ENCODE data around the gene UBE2H. TPM values are rescaled to one million over a fixed set of nuclear protein-coding genes. Genes with fewer than 3 reads are reported as not detected.

Gene UBE2H
- total and polyA plus RNA-seq, 2 of the 4 experiments (the other 2 are of a cell fraction) = 34.6 to 49.4 TPM

- Histone ChIP-seq H4K5ac (ENCODE audit: low read depth, low read length) (no peak overlapping the region), H2BK5ac (ENCODE audit: low read depth, low read length, poor library complexity, severe bottlenecking) (no peak overlapping the region), H3K79me1 (ENCODE audit: low read depth in 1 of 2, low read length in 2 of 2) (no peaks in the 10 kb centered on the region), H3K9me1 (ENCODE audit: insufficient read depth, low read length) (0 out of 2 replicates have a peak, but pooled peaks cover 3% of the 10 kb centered on the region), H2AFZ (replicated peaks; ENCODE audit: low read length, poor library complexity) (no peak overlapping the region), H2BK15ac (ENCODE audit: low read depth, low read length) (no peak overlapping the region), H3K27ac (ENCODE audit: insufficient read depth, low read length) (no peak overlapping the region), H3K56ac (ENCODE audit: extremely low read depth, insufficient read depth, low read length) (no peak overlapping the region), H4K20me1 (ENCODE audit: insufficient read depth, low read length) (no peaks in the 10 kb centered on the region), H3K4me3 (ENCODE audit: insufficient read depth, low read depth, low read length) (no peak overlapping the region), H2BK120ac (ENCODE audit: low read depth, low read length) (no peak overlapping the region), H3K14ac (replicated peaks; ENCODE audit: low read depth, low read length) (no peak overlapping the region), H3K4me2 (ENCODE audit: low read depth, low read length) (no peak overlapping the region), H3K4ac (ENCODE audit: low read depth, low read length) (no peak overlapping the region), H3K36me3 (ENCODE audit: control insufficient read depth, insufficient read depth, low read length) (no peaks in the 10 kb centered on the region), H2AK5ac (ENCODE audit: low read depth, low read length) (no peak overlapping the region), H3K23ac (ENCODE audit: low read depth, low read length) (no peak overlapping the region), H3K9me3 (ENCODE audit: control insufficient read depth, insufficient read depth, low read length) (no peaks in the 10 kb centered on the region), H3K4me1 (ENCODE audit: control insufficient read depth, insufficient read depth, low read length) (no peaks in the 10 kb centered on the region), H4K8ac (ENCODE audit: low read depth in 2 of 2, low read length in 2 of 2) (no peak overlapping the region), H3K9ac (ENCODE audit: low read depth, low read length) (no peak overlapping the region), H2AK9ac (replicated peaks; ENCODE audit: low read depth, low read length, poor library complexity) (no peak overlapping the region), H2BK20ac (ENCODE audit: low read depth, low read length) (no peak overlapping the region), H4K91ac (ENCODE audit: insufficient read depth, low read depth, low read length) (no peak overlapping the region), H3K18ac (ENCODE audit: low read depth, low read length) (no peak overlapping the region), H3K27me3 (ENCODE audit: control insufficient read depth, insufficient read depth, low read length) (no peaks in the 10 kb centered on the region)
- in situ Hi-C loops (cut with MboI; ENCODE audit: low sequenced_read_pairs) (no loop called here), dilution Hi-C loops (cut with HindIII; ENCODE audit: low sequenced_read_pairs, unreplicated experiment) (no loop called here), intact Hi-C loops (cut with micrococcal nuclease) (no loop called here)
- 74% methylated on average over 5 of the region's 8 CpGs; no CpG with 5 or more reads in 1 of the 2 experiments for WGBS, 2 experiments (ENCODE audit: extremely low coverage in 2 of 2, insufficient read length in 1 of 2)
- BruUV-seq (replicated peaks) = no TSS peak
- ATAC-seq (ENCODE audit: low read depth) (no peak), DNase-seq (no peak)
- ChIA-PET CTCF (interaction anchor here (0.7 to 1.0 kb wide), 3 partner anchors 11 to 170 kb away, joined by 3 read pairs; no protein-coding TSS in a partner anchor), POLR2A (ENCODE audit: unreplicated experiment) (no interaction called here)
- no peak for TF ChIP-seq CHD1 (IDR thresholded peaks at IDR 0.05; ENCODE audit: low read depth, low read length)
- no peak for TF ChIP-seq CEBPB (IDR thresholded peaks at IDR 0.05; ENCODE audit: low read depth, low read length)
- no peak for TF ChIP-seq ELK1 (IDR thresholded peaks at IDR 0.05; ENCODE audit: borderline replicate concordance, low read depth, low read length)
- TF ChIP-seq MXI1 (IDR thresholded peaks at IDR 0.05; ENCODE audit: borderline replicate concordance, low read depth, low read length) = no peak
- TF ChIP-seq BHLHE40 (IDR thresholded peaks at IDR 0.05; ENCODE audit: low read depth, low read length) = no peak
- no peak for TF ChIP-seq CTCF (conservative IDR thresholded peaks at IDR 0.05; ENCODE audit: low read depth, low read length)
- TF ChIP-seq MAFK (IDR thresholded peaks at IDR 0.05; ENCODE audit: low read depth, low read length) = no peak
- TF ChIP-seq POLR2A (IDR thresholded peaks at IDR 0.05; ENCODE audit: low read depth, low read length) = no peak
- no peak for TF ChIP-seq RCOR1 (IDR thresholded peaks at IDR 0.05; ENCODE audit: insufficient replicate concordance, low read length)
- no peak for TF ChIP-seq MAZ (IDR thresholded peaks at IDR 0.05; ENCODE audit: borderline replicate concordance, low read depth, low read length)
- TF ChIP-seq USF2 (IDR thresholded peaks at IDR 0.05; ENCODE audit: low read depth, low read length) = no peak
- TF ChIP-seq FOS (IDR thresholded peaks at IDR 0.05; ENCODE audit: low read depth, low read length) = no peak
- TF ChIP-seq RFX5 (IDR thresholded peaks at IDR 0.05; ENCODE audit: low read depth, low read length) = no peak
- TF ChIP-seq SMC3 (IDR thresholded peaks at IDR 0.05; ENCODE audit: low read depth, low read length) = no peak
Observed at GRCh38 chr7:129993275-129993674, 40.5 kb upstream of the UBE2H start.

Measured in IMR-90 (cell line).